ENCODE measurements around the gene CUBN. TPM values are rescaled to one million over a fixed set of nuclear protein-coding genes. Genes with fewer than 3 reads are reported as not detected.
A peak's percentile ranks its signal among the peaks of the same experiment; 100 is the strongest.

The CUBN gene
- total RNA-seq, 6 experiments from 2014 or later, result 0.43 to 1.7 (median 1.2) TPM

DNA sequence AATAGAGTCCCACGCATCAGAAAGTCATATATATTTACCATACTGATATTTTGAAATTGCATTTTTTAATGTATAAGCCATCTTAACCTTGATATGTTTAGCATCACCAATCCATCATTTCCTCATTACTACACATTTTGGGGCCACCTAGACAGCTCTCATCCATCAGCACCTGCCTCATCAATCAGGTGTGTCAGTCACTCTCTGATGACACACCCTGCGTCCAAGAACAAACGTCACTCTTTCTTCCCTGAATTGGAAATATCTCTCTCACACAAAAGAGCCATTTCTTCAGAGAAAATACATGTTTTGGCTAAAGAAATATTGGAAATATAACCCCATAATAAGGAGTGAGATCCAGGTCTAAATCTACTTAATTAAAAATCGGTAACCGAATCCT lies 273.5 kb downstream of the CUBN start:
- H3K36me3 Mint-ChIP-seq (ENCODE audit: low read depth), result no peaks in the 10 kb centered on the region
- peaks cover 47% of the 10 kb centered on the region for H3K4me1 Mint-ChIP-seq (ENCODE audit: low read depth)
- no peak overlapping the region for H3K4me3 Mint-ChIP-seq
- H3K27ac Mint-ChIP-seq, result peak overlapping the region; percentile 50; the same call in 1 of the 2 replicates
- H3K27me3 Mint-ChIP-seq (ENCODE audit: insufficient read depth), result no peaks in the 10 kb centered on the region
- TF ChIP-seq, protein P1, sequence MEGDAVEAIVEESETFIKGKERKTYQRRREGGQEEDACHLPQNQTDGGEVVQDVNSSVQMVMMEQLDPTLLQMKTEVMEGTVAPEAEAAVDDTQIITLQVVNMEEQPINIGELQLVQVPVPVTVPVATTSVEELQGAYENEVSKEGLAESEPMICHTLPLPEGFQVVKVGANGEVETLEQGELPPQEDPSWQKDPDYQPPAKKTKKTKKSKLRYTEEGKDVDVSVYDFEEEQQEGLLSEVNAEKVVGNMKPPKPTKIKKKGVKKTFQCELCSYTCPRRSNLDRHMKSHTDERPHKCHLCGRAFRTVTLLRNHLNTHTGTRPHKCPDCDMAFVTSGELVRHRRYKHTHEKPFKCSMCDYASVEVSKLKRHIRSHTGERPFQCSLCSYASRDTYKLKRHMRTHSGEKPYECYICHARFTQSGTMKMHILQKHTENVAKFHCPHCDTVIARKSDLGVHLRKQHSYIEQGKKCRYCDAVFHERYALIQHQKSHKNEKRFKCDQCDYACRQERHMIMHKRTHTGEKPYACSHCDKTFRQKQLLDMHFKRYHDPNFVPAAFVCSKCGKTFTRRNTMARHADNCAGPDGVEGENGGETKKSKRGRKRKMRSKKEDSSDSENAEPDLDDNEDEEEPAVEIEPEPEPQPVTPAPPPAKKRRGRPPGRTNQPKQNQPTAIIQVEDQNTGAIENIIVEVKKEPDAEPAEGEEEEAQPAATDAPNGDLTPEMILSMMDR (IDR thresholded peaks at IDR 0.05), result no peak
- DNase-seq, result no peak
- no peaks in the 10 kb centered on the region for H3K9me3 Mint-ChIP-seq

DNA sequence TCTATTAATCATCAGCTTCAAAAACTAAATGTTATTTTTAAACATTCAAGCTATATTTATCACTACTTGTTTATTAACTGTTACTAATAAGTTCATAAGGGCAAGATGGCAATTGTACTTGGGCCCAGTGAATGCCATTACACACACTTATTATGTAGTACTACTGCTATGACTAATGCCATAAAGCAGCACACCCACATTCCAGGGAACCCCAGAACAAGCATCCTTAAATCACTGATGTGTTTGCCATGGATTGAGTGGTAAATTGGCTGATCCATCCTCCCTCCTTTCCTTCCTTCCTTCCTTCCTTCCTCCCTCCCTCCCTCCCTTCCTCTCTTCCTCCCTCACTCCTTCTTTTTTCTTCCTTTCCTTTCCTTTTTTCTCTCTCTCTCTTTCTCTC lies 275.0 kb downstream of the CUBN start:
- Mint-ChIP-seq H3K36me3 (ENCODE audit: low read depth) (no peaks in the 10 kb centered on the region), H3K4me3 (no peak overlapping the region), H3K4me1 (ENCODE audit: low read depth) (peaks cover 51% of the 10 kb centered on the region), H3K9me3 (no peaks in the 10 kb centered on the region), H3K27me3 (ENCODE audit: insufficient read depth) (no peaks in the 10 kb centered on the region), H3K27ac (peak overlapping the region; percentile 21)
- TF ChIP-seq, protein P1 (IDR thresholded peaks at IDR 0.05), result no peak
- peak; percentile 63 for DNase-seq

DNA sequence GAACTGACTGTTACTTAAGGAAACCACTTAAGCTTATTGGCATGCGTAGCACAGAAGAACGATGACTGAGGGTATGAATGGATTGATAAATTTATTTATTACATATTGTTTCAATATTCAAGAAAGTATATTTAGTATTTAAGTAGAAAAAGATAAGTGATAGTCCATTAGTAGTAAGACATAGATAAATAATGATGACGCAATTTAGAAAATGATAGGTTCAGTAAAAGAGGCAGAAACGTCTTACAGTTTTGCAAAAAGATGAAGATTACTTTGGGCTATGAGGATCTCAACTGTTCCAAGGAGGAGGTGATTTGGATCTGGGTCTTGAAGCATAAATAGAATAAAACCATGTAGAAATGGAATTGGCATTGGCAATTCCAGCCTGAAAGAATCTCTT lies 275.8 kb downstream of the CUBN start:
- no peaks in the 10 kb centered on the region for H3K27me3 Mint-ChIP-seq (ENCODE audit: insufficient read depth)
- H3K27ac Mint-ChIP-seq, result peak overlapping the region; percentile 21
- no peaks in the 10 kb centered on the region for H3K9me3 Mint-ChIP-seq
- no peak overlapping the region for H3K4me3 Mint-ChIP-seq
- TF ChIP-seq, protein P1 (IDR thresholded peaks at IDR 0.05), result no peak
- DNase-seq, result no peak
- peaks cover 59% of the 10 kb centered on the region for H3K4me1 Mint-ChIP-seq (ENCODE audit: low read depth)
- no peaks in the 10 kb centered on the region for H3K36me3 Mint-ChIP-seq (ENCODE audit: low read depth)

DNA sequence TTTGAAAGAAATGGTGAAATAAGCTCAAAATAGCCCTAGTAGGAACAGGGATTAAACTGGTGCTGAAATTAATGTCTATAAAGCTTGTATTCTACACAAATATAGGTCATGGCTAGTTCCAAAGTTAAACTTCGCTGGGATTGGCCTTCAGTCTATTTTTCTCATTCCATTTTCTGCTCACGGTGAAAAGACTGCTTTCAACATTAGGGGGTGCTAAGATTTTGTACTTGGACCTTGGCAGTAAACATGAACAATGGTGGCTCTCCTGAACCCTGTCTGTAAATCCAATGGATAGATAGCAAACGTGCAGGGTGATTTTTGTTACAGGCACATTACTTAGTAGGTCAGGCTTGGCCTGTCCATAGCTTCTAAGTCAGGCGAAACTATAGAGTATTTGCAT lies 276.4 kb downstream of the CUBN start:
- no peaks in the 10 kb centered on the region for H3K36me3 Mint-ChIP-seq (ENCODE audit: low read depth)
- no peaks in the 10 kb centered on the region for H3K27me3 Mint-ChIP-seq (ENCODE audit: insufficient read depth)
- no peaks in the 10 kb centered on the region for H3K9me3 Mint-ChIP-seq
- peaks cover 65% of the 10 kb centered on the region for H3K4me1 Mint-ChIP-seq (ENCODE audit: low read depth)
- H3K27ac Mint-ChIP-seq, result peak overlapping the region; percentile 27; the same call in 1 of the 2 replicates
- DNase-seq, result peak; percentile 59
- TF ChIP-seq, protein P1 (IDR thresholded peaks at IDR 0.05), result peak; percentile 77
- no peak overlapping the region for H3K4me3 Mint-ChIP-seq

DNA sequence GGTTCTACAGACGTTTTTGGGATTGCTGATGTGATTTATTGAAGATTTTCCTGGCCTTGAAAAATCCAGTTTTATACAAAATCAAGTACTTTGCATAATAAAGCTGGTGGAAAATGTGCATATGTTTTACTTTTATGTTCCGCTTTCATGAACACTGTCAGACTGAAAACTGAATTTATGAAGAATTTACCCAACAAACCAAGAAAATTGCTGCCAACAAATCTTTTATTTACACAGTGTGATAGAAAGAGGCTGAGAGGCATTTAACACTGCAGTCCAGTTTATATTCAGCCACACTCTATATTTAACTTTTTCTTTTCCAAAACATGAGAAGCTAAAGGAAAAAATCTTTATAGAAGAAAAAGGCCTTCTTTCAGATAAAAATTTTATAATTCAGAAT lies 277.0 kb downstream of the CUBN start:
- Mint-ChIP-seq H3K4me1 (ENCODE audit: low read depth) (peaks cover 71% of the 10 kb centered on the region), H3K9me3 (no peaks in the 10 kb centered on the region), H3K27ac (no peak overlapping the region), H3K27me3 (ENCODE audit: insufficient read depth) (no peaks in the 10 kb centered on the region), H3K4me3 (no peak overlapping the region), H3K36me3 (ENCODE audit: low read depth) (no peaks in the 10 kb centered on the region)
- DNase-seq, result no peak
- TF ChIP-seq, protein P1 (IDR thresholded peaks at IDR 0.05), result no peak

All from HFFc6 (cell line).